HG02884 (cell line): ENCODE results near the gene ZFYVE1.
"Not testable (repeated sequence)": the region's sequence is repeated elsewhere in the genome, so short reads cannot be mapped to it uniquely, and the experiment has no call there.

Experiments used
- ATAC-seq: cut with Tn5 transposase; IDR thresholded peaks from one replicate; pipeline ENCODE4 v1.9.1; 2021; ENCODE audit warnings: mild to moderate bottlenecking, moderate library complexity; ENCODE audit not compliant: unreplicated experiment

The ZFYVE1 gene

DNA sequence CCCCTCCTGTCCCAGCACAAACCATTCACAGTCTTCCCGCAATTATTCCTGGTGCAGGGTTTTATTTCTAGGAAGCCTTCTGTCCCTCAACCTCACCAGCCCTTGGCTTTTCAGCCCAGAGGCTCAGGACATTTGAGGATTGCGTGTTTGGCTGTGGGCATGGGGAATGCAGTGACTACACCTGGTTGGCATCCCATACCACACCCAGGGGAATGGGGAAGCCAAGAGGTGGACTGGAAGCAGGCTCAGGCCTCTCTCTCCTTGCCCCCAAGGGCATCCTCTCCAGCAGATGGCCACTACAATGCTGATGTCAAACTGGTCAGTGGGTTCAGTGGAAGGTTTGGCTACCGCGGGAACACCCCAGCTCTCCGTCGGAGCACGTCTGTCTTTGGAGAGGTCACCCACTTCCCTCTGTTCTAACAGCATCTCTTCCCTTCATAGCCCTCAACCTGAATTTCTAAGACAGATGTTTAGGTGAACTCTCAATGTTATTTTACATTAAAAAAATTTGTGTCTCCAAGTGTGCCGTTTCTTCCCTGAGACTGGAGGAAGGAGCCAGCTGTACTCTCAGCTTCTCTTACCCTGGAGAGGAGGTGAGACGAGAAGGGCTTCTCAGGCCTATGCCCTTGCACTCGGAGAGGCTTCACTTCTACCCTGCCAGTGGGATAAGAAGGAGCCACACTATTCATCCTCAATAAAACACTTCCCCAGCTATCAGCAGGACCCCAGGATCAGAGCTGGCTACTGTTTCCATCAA, 65.1 kb downstream of the ZFYVE1 start:
- ATAC-seq = no peak

GRCh38 chr14:72961016-72961415, 65.9 kb downstream of the ZFYVE1 start:
- not testable (repeated sequence) for ATAC-seq

DNA sequence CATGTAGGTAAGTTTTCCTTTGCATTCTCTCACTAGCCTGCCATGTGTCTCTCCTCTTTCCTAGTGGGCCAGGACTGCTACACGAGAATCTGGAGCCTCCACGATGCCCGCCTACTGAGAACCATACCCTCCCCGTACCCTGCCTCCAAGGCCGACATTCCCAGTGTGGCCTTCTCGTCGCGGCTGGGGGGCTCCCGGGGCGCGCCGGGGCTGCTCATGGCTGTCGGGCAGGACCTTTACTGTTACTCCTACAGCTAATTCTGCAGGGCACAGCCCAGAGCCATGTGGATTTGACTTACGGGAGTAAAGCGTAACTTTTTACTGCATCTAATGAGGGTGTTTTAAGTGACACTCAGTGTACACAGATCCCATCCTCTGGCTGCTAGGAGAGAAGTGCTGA, 68.4 kb downstream of the ZFYVE1 start:
- ATAC-seq = no peak

DNA sequence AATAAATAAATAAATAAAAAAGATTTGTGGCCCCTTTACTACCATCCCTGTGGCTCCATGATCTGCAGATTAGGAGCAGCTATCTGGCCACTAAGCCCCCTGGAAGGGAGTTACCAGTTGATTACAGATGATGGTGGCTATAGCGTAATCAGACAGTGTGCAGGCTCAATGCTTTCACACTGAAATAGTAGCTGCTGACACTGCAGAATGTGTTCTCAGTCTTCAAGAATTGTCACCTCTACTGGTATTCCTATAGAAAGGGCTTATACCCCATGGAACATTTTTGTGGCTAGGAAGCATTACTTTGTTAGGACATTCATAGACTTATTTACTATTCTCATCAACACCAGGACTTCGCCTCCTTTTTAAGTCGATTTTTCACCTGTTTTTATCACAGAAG, 69.7 kb downstream of the ZFYVE1 start:
- ATAC-seq = no peak

DNA sequence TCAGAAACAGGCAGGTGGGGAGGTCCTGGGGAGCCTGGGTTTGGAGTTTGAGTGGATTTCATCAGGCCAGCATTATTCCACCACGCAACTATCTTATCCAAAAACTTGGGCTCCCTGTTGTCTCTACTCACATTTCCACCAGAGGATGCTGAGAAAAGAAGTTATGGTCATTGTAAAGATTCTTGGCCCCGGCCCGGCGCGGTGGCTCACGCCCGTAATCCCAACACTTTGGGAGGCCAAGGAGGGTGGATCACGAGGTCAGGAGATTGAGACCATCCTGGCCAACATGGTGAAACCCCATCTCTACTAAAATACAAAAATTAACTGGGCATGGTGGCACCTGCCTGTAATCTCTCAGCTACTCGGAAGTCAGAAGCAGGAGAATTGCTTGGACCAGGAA, 70.2 kb downstream of the ZFYVE1 start:
- not testable (repeated sequence) for ATAC-seq

DNA sequence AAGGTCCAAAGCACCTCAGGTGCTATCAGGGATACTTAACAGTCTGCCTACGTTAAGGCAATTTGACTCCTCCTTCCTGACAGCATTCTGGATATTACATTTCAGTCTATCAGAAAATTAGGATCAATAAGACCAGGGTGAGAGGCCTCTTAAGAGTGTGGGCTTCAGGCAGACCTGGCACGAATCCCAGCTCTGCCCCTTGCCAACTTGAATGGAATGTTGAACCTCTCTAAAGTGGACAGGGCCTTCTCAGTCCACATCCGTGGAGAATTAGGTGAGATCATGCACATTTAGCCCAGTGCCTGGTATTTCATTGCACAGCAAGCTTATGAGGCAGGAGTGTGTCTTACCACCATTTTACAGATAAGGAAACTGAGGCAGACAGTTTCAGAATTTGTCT, 74.7 kb downstream of the ZFYVE1 start:
- ATAC-seq = no peak

GRCh38 chr14:72948481-72949138, 78.3 kb downstream of the ZFYVE1 start:
- no peak for ATAC-seq

GRCh38 chr14:72947366-72948160, 79.3 kb downstream of the ZFYVE1 start:
- ATAC-seq = no peak

GRCh38 chr14:72946491-72946890, 80.4 kb downstream of the ZFYVE1 start:
- ATAC-seq = no peak

- no peak for ATAC-seq
Observed at GRCh38 chr14:72945356-72946027, 81.4 kb downstream of the ZFYVE1 start.

DNA sequence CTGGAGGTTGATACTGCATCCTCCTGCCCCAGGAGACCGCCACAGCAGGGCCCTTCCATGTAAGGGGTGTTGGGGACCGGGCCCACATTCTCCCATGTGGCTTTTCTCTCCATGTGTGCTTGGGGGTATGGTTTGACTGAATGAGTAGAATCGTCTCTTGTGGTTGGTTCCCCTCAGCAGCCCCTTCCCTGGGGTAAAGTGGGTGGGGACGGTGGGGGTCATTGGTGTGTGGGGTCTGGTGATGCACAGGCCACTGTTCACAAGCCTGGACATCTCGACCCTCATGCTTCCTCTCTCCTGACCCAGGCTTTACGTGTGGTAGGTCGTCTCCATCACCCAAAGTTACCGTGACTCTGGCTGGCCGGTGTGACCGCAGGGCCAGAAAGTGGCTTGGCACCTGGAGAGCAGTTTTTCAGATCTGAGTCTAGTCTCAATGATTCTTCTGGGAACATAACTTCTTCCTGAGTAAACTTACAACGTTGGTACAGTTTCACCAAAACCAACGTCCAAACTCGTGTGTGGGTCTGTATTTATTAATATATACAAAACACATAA, 83.0 kb downstream of the ZFYVE1 start:
- ATAC-seq = no peak

DNA sequence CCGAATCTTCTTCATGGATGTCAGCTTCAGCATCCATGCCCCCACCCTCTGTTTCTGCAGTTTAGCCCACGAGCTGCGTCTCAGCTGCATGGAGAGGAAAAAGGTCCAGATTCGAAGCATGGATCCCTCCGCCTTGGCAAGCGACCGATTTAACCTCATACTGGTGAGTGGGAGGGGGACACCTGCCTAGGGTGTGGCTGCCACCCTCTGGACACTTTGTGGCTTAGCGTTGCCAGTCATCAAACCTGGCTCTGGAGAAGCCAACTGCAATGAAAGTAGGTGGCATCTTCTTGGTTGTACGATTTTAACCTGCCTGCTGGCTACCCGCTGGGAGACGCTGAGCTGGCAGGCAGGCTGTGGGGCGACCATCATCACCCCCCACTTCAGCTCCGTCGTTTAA, 84.0 kb downstream of the ZFYVE1 start:
- no peak for ATAC-seq

GRCh38 chr14:72941286-72941985, 85.5 kb downstream of the ZFYVE1 start:
- ATAC-seq = no peak

- ATAC-seq = no peak
Observed at GRCh38 chr14:72939630-72940029, 87.3 kb downstream of the ZFYVE1 start.

DNA sequence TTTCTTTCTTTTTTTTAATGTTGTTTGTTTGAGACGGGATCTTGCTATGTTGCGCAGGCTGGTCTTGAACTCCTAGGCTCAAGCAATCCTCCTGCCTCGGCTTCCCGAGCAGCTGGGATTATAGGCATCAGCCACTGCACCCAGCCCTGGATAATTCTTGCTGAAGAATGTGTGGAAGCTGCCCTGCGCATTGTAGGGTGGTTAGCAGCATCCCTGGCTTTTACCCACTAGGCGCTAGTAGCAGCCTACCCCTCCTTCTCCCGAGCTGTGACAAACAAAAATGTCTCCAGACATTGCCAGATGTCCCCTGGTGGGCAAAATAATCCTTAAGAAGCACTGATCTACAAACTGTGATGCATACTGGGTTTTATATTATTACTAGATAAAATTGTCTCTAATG, 94.0 kb downstream of the ZFYVE1 start:
- ATAC-seq = no peak

DNA sequence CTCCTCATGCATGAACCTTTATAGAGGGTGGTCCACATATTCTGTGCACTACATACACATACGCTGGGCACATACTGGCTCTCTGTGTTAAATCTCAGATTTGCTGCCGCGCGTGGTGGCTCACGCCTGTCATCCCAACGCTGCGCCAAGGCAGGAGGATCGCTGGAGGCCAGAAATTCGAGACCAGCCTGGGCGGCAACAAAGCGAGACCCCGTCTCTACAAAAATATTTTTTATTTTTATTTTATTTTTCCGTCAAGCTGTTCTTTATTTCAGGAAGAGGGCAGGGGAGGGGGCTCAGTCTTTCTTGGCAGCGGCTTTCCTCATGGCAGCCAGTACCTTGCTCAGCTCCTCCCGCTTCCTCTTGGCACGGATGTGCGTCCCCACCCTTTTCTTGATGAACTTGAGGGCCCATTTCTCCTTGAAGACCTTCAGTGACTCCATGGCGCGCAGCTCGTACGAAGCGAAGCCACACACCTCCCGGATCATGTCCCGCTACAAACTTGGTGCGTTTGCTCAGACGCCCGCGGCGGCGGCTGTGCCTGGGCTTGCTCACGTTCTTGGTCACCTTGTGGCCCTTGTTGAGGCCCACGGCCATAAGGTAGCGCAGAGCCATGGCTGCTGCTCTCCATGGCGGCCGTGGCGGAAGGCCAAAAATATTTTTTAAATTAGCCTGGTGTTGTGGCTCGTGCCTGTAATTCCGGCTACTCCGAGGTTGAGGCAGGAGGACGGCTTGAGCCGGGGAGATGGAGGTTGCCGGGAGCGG, 97.4 kb downstream of the ZFYVE1 start:
- ATAC-seq = no peak

- ATAC-seq = no peak
Observed at GRCh38 chr14:72928872-72929271, 98.0 kb downstream of the ZFYVE1 start.

GRCh38 chr14:72926292-72927028, 100.4 kb downstream of the ZFYVE1 start, which contains the start of gene DCAF4:
Gene DCAF4 (plus strand): TSS chr14:72926464. CDS start chr14:72937979, 11,515 bp downstream.
- peak; percentile 98 for ATAC-seq

DNA sequence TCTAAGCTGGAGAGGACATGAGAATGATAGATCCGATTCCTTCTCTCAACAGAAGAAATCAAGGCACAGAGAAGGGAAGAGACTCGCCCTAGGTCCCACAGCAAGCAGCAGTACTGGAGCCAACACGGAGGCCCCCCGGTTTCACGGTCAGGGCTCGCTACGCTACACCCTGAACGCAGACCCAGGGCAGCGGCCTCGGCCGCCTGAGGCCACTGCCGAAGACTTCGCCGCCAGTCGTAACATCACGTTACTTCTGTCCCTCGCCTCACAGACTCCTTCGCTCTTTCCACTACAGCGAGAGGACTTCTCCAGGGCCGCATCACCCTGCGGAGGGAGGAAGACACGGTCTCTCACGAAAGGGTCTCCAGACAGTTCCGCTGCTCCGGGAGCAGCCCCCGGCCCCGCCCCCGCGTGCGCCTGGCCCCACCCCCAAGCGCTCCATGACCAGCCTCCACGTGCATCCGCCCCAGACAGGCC, 101.1 kb downstream of the ZFYVE1 start:
- ATAC-seq = peak; percentile 7
